WTC11 (cell line): Measurements from ENCODE around the gene LSM3. TPM values are rescaled to one million over a fixed set of nuclear protein-coding genes. Genes with fewer than 3 reads are reported as not detected.

Source experiments
- ATAC-seq: fragments of 200-7000 bp; cut with Tn5 transposase; 2 replicates; pipeline ENCODE4 v1.10.0; 2021; ENCODE audit warnings: mild to moderate bottlenecking, moderate library complexity
- CTCF ChIA-PET: fragments of 300-600 bp; sonication (Branson Sonifier 250); formaldehyde crosslinking; loops from one replicate; lab custom pipeline; 2021; ENCODE audit warnings: antibody characterized with exemption; lab: Charles Lee
- POLR2A ChIA-PET: fragments of 350-600 bp; sonication (Branson Sonifier 250); formaldehyde crosslinking; loops from one replicate; lab custom pipeline; 2021; ENCODE audit warnings: antibody characterized with exemption; lab: Charles Lee
- DNase-seq: peaks from one replicate; pipeline ENCODE4 v3.0.0; 2021; ENCODE audit warnings: low spot score
- H3K27ac Mint-ChIP-seq: 2 replicates; pipeline ENCODE4 v1.8.0; 2021; ENCODE audit warnings: mixed read lengths
- H3K27me3 Mint-ChIP-seq: 2 replicates; pipeline ENCODE4 v1.8.0; 2021; ENCODE audit warnings: low read depth, mild to moderate bottlenecking, moderate library complexity, mixed read lengths
- H3K36me3 Mint-ChIP-seq: 2 replicates; pipeline ENCODE4 v1.8.0; 2021; ENCODE audit warnings: mixed read lengths
- H3K4me1 Mint-ChIP-seq: 2 replicates; pipeline ENCODE4 v1.8.0; 2022; ENCODE audit warnings: mixed read lengths
- H3K4me3 Mint-ChIP-seq: 2 replicates; pipeline ENCODE4 v1.8.0; 2021; ENCODE audit warnings: mild to moderate bottlenecking, moderate library complexity, mixed read lengths
- H3K9me3 Mint-ChIP-seq: 2 replicates; pipeline ENCODE4 v1.8.0; 2021; ENCODE audit warnings: mixed read lengths
- CREB1 ChIP-seq: sonication (generic); formaldehyde crosslinking; IDR thresholded peaks from 2 replicates; pipeline ENCODE4 v1.8.0; 2023; ENCODE audit warnings: mild to moderate bottlenecking, missing genetic modification reagents
- ELF4 ChIP-seq: sonication (generic); formaldehyde crosslinking; IDR thresholded peaks from 2 replicates; pipeline ENCODE4 v1.8.1; 2022; ENCODE audit warnings: low read depth, mild to moderate bottlenecking, moderate library complexity, missing genetic modification reagents
- EMX1 ChIP-seq: fragments of 250-450 bp; sonication (Bioruptor Pico); IDR thresholded peaks from 2 replicates; pipeline ENCODE4 v1.8.0; 2021; ENCODE audit warnings: mild to moderate bottlenecking
- MXD4 ChIP-seq: fragments of 250-450 bp; sonication (Bioruptor Pico); IDR thresholded peaks from 2 replicates; pipeline ENCODE4 v1.8.0; 2021; ENCODE audit warnings: mild to moderate bottlenecking, moderate library complexity, borderline replicate concordance
- NR3C1 ChIP-seq: sonication (generic); formaldehyde crosslinking; conservative IDR thresholded peaks from 2 replicates; pipeline ENCODE4 v1.8.1; 2023; ENCODE audit warnings: low read depth, mild to moderate bottlenecking, missing genetic modification reagents
- RELA ChIP-seq: sonication (generic); formaldehyde crosslinking; IDR thresholded peaks from 2 replicates; pipeline ENCODE4 v1.8.1; 2022; ENCODE audit warnings: missing genetic modification reagents, mild to moderate bottlenecking, borderline replicate concordance
- RORB ChIP-seq: fragments of 250-450 bp; sonication (Bioruptor Pico); IDR thresholded peaks from 2 replicates; pipeline ENCODE4 v1.9.0; 2021; ENCODE audit warnings: mild to moderate bottlenecking
- SP1 ChIP-seq: sonication (generic); formaldehyde crosslinking; conservative IDR thresholded peaks from 2 replicates; pipeline ENCODE4 v1.8.1; 2022; ENCODE audit warnings: missing genetic modification reagents
- TCF7 ChIP-seq: sonication (generic); formaldehyde crosslinking; IDR thresholded peaks from 2 replicates; pipeline ENCODE4 v1.8.0; 2022; ENCODE audit warnings: mild to moderate bottlenecking, low read depth, missing genetic modification reagents, moderate library complexity
- TP53 ChIP-seq: sonication (generic); formaldehyde crosslinking; IDR thresholded peaks from 2 replicates; pipeline ENCODE4 v1.8.1; 2023; ENCODE audit warnings: mild to moderate bottlenecking, missing genetic modification reagents
- ZNF121 ChIP-seq: sonication (generic); formaldehyde crosslinking; IDR thresholded peaks from 2 replicates; pipeline ENCODE4 v1.8.0; 2023; ENCODE audit warnings: missing genetic modification reagents
- ZNF232 ChIP-seq: sonication (generic); formaldehyde crosslinking; IDR thresholded peaks from 2 replicates; pipeline ENCODE4 v1.8.0; 2022; ENCODE audit warnings: mild to moderate bottlenecking, missing genetic modification reagents
- ZNF396 ChIP-seq: fragments of 250-450 bp; sonication (Bioruptor Pico); IDR thresholded peaks from 2 replicates; pipeline ENCODE4 v1.8.0; 2021; ENCODE audit warnings: mild to moderate bottlenecking, moderate library complexity, borderline replicate concordance
- ZNF423 ChIP-seq: fragments of 250-450 bp; sonication (Bioruptor Pico); IDR thresholded peaks from 2 replicates; pipeline ENCODE4 v2.1.2; 2022; ENCODE audit warnings: mild to moderate bottlenecking, moderate library complexity
- total RNA-seq: library from RNA; stranded (reverse); gene quantifications from 3 replicates; pipeline ENCODE4 v1.2.3, GENCODE V29; 2021
- TF ChIP-seq, protein P1 (sequence below): sonication (generic); formaldehyde crosslinking; IDR thresholded peaks from 2 replicates; pipeline ENCODE4 v1.8.0; 2022; ENCODE audit warnings: mild to moderate bottlenecking, missing genetic modification reagents
- TF ChIP-seq, protein P2 (sequence below): sonication (generic); formaldehyde crosslinking; IDR thresholded peaks from 2 replicates; pipeline ENCODE4 v1.8.1; 2022; ENCODE audit warnings: mild to moderate bottlenecking, missing genetic modification reagents, moderate library complexity, borderline replicate concordance
- TF ChIP-seq, protein P3 (sequence below): sonication (generic); formaldehyde crosslinking; IDR thresholded peaks from 2 replicates; pipeline ENCODE4 v1.8.0; 2022; ENCODE audit warnings: mild to moderate bottlenecking, missing genetic modification reagents
- TF ChIP-seq, protein P4 (sequence below): sonication (generic); formaldehyde crosslinking; IDR thresholded peaks from 2 replicates; pipeline ENCODE4 v1.8.1; 2023; ENCODE audit warnings: mild to moderate bottlenecking, missing genetic modification reagents, moderate library complexity
- TF ChIP-seq, protein P5 (sequence below): fragments of 250-450 bp; sonication (Bioruptor Pico); IDR thresholded peaks from 2 replicates; pipeline ENCODE4 v1.9.0; 2021; ENCODE audit warnings: mild to moderate bottlenecking
- TF ChIP-seq, protein P6 (sequence below): sonication (generic); formaldehyde crosslinking; IDR thresholded peaks from 2 replicates; pipeline ENCODE4 v1.8.1; 2023; ENCODE audit warnings: mild to moderate bottlenecking, moderate library complexity, missing genetic modification reagents

The LSM3 gene
- total RNA-seq, 1 experiment from 2014 or later = 21.4 TPM

DNA sequence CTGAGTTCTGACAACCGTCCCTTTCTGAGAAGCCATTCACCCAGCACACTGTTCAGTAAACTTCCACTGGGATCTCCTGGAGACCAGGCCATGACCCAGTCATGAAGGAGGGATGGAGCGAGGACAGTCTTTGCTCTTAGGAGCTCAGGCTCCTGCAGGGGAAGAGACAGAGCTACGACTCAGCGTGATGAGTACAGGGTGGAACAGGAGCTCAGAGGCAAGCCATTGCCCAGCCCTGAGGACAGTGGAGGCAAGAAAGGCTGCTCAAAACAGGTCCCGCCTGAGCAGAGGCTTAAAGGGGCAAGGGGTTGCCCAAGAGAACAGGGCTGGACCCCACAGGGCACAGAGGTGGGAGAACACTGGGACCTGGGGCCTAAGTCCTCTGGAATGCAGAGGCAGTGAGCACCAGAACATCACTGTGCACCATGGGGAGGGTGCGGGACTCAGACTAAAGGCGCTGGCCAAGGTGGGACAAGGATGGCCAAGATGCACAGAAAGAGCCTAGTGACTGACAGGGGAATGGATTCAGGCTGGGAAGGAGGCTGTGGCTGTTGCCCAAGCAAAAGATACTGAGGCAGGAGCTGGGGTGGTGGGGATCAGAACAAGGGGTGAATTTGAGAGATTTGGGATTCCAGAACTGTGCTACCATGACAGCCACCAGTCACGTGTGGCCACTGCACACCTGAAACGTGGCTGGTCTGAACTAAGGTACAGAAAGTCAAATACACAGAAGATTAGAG lies 28.0 kb upstream of the LSM3 start (continued):
- TF ChIP-seq, protein P1, sequence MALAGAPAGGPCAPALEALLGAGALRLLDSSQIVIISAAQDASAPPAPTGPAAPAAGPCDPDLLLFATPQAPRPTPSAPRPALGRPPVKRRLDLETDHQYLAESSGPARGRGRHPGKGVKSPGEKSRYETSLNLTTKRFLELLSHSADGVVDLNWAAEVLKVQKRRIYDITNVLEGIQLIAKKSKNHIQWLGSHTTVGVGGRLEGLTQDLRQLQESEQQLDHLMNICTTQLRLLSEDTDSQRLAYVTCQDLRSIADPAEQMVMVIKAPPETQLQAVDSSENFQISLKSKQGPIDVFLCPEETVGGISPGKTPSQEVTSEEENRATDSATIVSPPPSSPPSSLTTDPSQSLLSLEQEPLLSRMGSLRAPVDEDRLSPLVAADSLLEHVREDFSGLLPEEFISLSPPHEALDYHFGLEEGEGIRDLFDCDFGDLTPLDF = no peak
- TF ChIP-seq TCF7 (CRISPR knock-in tag) = no peak
- TF ChIP-seq ELF4 (CRISPR knock-in tag) = no peak
- TF ChIP-seq, all 79 proteins: peak for 0

DNA sequence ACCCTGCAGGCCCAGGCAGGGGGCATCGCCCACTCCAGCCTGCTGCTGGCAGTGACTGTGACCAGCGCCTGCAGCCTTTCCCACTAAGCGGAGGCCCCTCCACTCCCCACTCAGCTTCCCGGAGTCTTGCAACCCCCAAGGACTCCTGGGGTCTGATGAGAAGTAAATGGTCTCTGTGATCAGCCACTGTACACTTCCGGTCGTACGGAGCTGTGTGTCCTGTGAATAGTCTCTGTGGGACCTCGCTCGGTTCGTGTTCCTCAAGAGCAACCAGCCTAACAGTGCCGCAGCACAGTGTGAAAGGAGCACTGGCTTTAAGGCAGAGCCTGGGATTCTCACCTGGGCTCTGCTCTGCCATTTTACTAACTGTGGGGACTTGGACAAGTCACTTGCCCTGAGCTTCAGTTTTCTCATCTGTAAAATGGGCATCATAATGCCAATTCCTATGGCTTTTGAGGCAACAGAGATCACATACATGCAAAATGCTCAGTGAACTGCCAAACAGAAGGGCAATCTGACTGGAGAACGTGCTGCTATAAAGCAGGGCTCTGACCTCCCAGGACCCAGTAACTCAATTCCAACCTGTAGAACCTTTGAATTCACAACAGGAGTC lies 27.0 kb upstream of the LSM3 start:
- H3K36me3 Mint-ChIP-seq = peaks cover 22% of the 10 kb centered on the region
- CTCF ChIA-PET = interaction anchor here (1.8 kb wide), 1 partner anchor 26 kb away, joined by 4 read pairs; no protein-coding TSS in a partner anchor
- POLR2A ChIA-PET = no interaction called here
- H3K4me3 Mint-ChIP-seq = no peak overlapping the region
- H3K27me3 Mint-ChIP-seq = no peaks in the 10 kb centered on the region
- H3K9me3 Mint-ChIP-seq = no peaks in the 10 kb centered on the region
- TF ChIP-seq, protein P2, sequence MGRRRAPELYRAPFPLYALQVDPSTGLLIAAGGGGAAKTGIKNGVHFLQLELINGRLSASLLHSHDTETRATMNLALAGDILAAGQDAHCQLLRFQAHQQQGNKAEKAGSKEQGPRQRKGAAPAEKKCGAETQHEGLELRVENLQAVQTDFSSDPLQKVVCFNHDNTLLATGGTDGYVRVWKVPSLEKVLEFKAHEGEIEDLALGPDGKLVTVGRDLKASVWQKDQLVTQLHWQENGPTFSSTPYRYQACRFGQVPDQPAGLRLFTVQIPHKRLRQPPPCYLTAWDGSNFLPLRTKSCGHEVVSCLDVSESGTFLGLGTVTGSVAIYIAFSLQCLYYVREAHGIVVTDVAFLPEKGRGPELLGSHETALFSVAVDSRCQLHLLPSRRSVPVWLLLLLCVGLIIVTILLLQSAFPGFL (CRISPR knock-in tag) = no peak
- TF ChIP-seq RELA (CRISPR knock-in tag) (no peak), ZNF396 (CRISPR knock-in tag) (no peak), ZNF232 (CRISPR knock-in tag) (no peak), CREB1 (CRISPR knock-in tag) (no peak), RORB (no peak), EMX1 (CRISPR knock-in tag) (no peak), ELF4 (CRISPR knock-in tag) (no peak), MXD4 (CRISPR knock-in tag) (no peak), TP53 (no peak), ZNF423 (CRISPR knock-in tag) (no peak), ZNF121 (CRISPR knock-in tag) (no peak), SP1 (no peak), NR3C1 (CRISPR knock-in tag) (no peak)
- TF ChIP-seq, protein P3, sequence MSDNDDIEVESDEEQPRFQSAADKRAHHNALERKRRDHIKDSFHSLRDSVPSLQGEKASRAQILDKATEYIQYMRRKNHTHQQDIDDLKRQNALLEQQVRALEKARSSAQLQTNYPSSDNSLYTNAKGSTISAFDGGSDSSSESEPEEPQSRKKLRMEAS = no peak
- TF ChIP-seq, protein P4, sequence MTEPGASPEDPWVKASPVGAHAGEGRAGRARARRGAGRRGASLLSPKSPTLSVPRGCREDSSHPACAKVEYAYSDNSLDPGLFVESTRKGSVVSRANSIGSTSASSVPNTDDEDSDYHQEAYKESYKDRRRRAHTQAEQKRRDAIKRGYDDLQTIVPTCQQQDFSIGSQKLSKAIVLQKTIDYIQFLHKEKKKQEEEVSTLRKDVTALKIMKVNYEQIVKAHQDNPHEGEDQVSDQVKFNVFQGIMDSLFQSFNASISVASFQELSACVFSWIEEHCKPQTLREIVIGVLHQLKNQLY (CRISPR knock-in tag) = no peak
- TF ChIP-seq, protein P5, sequence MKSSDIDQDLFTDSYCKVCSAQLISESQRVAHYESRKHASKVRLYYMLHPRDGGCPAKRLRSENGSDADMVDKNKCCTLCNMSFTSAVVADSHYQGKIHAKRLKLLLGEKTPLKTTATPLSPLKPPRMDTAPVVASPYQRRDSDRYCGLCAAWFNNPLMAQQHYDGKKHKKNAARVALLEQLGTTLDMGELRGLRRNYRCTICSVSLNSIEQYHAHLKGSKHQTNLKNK (CRISPR knock-in tag) = no peak
- TF ChIP-seq, protein P6, sequence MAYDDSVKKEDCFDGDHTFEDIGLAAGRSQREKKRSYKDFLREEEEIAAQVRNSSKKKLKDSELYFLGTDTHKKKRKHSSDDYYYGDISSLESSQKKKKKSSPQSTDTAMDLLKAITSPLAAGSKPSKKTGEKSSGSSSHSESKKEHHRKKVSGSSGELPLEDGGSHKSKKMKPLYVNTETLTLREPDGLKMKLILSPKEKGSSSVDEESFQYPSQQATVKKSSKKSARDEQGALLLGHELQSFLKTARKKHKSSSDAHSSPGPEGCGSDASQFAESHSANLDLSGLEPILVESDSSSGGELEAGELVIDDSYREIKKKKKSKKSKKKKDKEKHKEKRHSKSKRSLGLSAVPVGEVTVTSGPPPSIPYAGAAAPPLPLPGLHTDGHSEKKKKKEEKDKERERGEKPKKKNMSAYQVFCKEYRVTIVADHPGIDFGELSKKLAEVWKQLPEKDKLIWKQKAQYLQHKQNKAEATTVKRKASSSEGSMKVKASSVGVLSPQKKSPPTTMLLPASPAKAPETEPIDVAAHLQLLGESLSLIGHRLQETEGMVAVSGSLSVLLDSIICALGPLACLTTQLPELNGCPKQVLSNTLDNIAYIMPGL = no peak
- ATAC-seq = no peak
- peaks cover 17% of the 10 kb centered on the region for H3K4me1 Mint-ChIP-seq
- DNase-seq = no peak
- H3K27ac Mint-ChIP-seq = no peak overlapping the region
